SW 1271 (cell line): Measurements from ENCODE around the gene PHKA2.
A peak's percentile ranks its signal among the peaks of the same experiment; 100 is the strongest.

Source experiments
- DNase-seq, 2 experiments: peaks; one replicate each; lab custom pipeline; 2025; lab: John Stamatoyannopoulos, UW

The PHKA2 gene

GRCh38 chrX:18888281-18888680, 95.6 kb downstream of the PHKA2 start:
- no peak for DNase-seq

DNA sequence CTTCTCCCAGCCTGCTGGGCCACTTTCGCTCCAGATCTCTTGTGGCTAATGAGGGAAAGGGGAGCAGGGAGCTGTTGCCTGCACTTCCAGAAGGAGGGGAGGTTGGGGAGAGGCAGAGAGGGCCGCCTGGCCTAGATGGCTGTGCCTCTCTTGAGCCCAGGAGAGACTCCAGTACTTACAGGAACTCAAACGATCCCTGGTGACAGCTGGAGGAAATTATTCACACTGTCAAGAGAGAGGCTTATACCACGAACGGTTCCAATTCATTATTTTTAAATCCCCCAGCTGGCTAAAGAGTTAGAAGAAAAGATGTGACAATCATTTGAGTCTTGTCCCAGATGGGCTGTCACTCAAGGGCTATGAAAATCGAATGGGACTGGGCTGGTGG, 96.1 kb downstream of the PHKA2 start:
- DNase-seq, result no peak

DNA sequence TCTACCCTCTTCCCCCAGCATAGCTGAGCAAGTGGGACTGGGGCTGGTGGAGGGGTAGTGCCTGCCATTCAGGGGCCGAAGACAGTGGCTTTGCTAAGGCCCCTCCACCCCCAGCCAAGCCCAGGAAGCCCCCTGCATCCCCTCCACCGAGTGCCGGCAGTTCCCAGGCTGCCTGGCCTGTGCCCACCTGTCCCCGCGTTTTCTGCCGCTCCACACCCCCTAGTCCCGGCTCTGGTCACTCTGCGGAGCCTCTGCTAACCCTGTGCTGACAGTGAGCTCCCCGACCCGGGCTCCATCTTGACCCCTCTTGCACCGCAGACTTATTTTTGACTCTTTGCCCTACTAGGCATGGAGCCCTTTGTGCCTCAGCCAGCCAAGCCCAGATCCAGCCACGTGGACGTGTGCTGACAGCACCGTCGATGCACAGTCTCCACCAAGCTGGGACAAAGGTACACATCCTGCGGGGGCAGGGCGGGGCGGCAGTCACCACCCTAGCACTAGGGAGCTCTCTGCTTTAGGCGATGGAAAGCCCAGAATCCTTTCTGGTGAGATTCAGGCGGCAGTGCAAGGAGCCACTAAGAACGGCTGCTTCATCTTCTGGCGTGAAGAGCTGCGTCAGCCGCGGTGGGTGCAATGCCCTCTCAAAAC, 96.6 kb downstream of the PHKA2 start:
- no peak for DNase-seq

DNA sequence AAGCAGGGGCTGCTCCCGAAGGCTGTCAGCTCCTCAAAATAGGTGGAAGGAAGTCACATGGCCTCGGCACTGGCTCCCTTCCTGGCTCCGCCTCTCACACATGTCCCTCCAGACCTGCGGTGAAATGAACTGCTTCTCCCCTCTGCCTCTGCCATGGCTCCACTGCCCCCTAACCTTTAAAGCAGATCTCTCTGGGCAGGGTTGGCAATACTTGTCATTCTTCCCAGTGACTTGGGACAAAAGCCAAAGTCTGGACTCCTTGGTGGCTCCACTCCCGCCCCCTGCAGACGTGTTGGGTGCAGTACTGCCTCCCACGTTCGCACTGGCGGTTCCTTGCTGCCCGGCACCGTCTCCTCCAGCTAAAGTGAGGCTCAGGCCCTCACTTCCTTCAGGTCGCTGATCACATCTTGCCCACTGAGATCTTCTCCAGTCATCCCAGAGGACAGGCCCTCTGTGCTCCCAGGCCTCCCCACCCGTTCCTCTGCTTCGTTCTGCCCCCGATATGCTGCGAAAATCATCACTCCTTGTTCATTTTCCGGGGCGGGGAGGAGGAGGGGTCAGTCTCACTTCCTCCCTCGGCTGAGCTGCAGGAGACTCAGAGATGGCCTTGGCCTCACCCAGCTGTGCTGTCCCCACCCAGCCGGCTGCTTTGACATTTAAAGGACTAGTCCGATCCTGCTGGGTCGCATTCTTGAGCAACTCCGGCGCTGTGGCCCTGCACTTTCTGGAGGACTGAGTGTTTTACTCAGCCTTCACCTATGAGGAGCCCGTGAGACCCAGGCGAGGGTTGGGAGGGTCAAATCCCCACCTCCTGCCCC, 97.4 kb downstream of the PHKA2 start:
- DNase-seq, result no peak

- no peak for DNase-seq
Observed at GRCh38 chrX:18886005-18886343, 97.9 kb downstream of the PHKA2 start.

- DNase-seq, result no peak
Observed at GRCh38 chrX:18885328-18886004, 98.4 kb downstream of the PHKA2 start.

DNA sequence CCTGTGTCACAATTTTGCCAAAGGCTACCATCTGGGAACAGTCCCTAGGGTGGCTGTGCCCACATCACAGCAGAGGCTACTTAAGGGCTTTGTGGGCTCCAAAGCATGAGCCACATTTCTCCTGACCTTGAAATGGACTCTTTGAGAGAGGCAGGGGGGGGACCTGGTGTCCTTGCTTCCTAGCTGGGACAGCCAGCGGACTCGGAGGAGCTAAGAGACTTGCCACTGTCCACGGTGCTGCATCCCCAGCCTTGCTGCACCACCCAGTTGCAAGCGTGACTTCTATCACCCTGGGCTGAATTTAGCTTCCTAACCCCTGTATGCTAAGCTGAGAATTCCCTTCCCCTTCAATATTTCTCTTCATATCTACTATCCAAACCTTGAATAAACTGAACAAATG, 99.0 kb downstream of the PHKA2 start:
- DNase-seq, result no peak

DNA sequence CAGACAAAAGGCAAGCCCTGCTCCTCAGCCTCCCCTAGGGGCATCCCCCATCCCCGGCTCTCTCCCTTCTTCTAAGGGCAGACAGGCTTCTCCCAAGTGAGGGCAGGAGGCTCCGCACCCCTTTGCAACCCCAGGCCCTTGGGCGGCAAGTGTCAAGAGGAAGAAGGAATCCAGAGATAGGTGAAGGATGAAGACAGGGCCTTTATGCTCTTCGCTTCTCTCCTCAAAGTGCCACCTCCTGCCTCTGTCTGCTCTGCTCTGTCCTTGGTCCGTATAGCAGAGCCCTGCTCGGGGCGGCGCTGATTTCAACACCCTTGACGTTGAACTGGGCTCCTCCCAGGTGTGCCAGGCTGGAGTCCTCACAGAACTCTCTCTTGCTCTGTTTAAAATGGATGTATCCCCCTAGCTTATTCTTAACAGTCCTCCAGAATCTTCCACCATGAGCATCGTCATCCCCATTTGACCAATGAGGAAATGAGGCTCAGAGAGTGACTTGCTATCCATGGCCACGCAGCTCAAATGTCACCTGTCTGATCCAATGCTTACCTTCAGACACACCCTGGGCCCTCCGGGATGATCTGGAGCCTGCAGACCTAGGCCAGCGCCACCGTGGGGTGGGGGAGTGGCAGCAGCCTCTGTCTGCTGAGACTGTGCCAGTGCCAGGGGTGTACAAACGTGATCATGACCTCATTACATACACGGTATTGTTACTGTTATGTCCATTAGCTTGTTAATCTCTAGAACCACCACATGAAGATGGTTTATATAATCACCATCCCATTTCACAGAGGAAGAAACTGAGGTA, 99.8 kb downstream of the PHKA2 start:
- no peak for DNase-seq

GRCh38 chrX:18883234-18883960, 100.5 kb downstream of the PHKA2 start:
- DNase-seq, result no peak

GRCh38 chrX:18879144-18879543, 104.8 kb downstream of the PHKA2 start:
- DNase-seq, result no peak

- no peak for DNase-seq
Observed at GRCh38 chrX:18877469-18877868, 106.4 kb downstream of the PHKA2 start.

DNA sequence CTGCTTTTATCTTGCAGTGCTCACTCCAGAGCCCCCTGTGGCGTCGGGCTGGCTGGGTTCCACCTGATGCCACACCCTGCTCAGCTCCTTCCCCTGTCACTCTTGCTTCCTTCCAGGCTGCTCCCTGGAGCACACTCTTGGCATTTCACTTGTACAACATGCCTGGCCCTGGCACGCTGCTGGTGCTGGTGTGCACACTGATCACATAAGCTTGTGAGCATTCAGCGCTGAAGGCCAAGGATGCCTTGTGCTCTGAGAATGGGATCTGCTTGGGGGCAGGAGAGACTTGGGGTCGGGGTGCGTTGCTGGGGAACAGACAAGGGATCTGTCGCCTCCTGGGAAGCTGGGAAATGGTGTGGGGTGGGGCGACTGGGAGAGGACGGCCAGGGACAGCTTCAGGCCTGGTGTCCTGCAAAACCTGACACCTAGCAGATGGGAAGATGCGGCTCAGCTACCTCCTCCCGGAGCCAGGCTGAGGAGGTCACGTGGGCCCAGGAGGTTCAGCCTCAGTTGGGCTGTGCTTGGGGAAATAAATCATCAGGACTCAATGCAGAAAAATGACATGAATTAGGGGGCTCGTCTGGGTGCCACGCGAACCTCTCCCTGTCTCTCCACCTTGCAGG, 108.5 kb downstream of the PHKA2 start:
- no peak for DNase-seq

DNA sequence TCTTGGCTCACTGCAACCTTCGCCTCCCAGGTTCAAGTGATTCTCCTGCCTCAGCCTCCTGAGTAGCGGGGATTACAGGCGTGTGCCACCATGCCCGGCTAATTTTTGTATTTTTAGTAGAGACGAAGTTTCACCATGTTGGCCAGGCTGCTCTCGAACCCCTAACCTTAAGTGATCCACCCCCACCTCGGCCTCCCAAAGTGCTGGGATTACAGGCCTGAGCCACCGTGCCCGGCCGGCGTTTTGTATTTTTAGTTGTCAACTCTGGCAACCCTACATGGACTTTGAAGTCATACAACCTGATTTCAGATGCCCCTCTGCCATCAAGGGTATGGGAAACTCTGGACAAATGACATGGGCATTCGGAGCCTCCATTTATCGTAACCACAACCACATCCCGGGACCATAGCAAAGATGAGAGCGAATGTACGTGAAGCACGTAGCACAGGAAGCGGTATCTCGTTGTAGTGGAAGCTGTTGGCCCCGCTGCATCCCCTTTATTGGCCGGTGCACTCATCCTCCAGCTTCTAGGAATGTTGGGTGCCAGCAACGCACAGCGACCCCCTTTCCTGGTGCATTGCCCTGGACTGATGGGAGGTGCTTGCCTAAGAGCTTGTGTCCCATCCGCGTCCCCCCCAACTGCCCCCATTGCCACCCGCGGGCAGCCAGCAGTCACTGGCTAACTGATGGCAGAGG, 109.2 kb downstream of the PHKA2 start:
- DNase-seq, result no peak

GRCh38 chrX:18873836-18874235, 110.1 kb downstream of the PHKA2 start:
- DNase-seq, result no peak

DNA sequence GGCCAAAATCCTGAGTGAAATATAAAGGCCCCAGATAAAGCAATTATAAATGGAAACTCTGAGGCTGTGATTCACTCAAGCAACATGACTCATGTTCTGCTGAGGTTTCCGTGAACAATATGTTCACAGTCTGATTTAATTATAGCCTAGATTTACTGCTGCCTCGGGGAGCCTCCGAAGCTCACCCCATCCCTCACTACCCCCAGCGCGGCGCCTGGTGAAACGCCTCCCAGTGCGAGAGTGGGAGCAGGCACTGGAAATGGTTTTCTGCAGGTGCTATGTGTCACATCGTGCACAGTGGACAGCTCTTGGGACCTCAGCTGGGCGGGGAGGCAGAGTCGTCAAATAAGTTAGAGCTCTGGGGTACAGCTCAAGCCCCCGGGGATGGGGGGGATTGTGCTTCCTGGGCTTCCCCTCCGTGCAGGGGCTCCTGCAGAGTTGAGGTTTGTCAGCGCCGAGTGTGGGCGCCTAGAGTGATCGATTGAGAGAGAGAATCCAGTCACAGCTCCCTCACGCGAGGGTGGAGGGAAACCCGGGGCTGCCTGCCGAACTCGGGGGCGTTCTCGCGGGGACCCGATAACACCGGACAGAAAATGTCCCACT, 110.6 kb downstream of the PHKA2 start:
- DNase-seq, result peak in 1 of 2 experiments; percentile 0

GRCh38 chrX:18872621-18873020, 111.3 kb downstream of the PHKA2 start:
- no peak for DNase-seq

DNA sequence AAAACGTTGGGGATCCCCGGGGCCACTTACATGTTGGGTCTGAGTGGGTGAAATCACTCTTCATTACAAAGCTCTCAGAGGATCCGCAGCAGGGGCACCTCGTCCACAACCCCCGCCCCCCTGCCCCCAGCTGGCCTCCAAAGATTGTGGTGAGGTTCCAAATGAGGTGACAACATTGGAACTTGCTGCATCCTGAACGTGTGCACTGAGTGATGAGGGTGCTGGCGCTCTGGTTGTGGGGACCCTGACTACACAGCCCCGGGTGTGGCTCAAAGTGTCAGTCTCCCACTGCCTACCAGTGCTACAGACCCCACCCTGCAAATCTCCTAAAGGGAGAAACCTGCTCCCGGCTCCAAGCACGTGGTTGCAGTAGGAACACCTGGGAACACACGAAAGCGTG, 111.9 kb downstream of the PHKA2 start:
- DNase-seq, result no peak

DNA sequence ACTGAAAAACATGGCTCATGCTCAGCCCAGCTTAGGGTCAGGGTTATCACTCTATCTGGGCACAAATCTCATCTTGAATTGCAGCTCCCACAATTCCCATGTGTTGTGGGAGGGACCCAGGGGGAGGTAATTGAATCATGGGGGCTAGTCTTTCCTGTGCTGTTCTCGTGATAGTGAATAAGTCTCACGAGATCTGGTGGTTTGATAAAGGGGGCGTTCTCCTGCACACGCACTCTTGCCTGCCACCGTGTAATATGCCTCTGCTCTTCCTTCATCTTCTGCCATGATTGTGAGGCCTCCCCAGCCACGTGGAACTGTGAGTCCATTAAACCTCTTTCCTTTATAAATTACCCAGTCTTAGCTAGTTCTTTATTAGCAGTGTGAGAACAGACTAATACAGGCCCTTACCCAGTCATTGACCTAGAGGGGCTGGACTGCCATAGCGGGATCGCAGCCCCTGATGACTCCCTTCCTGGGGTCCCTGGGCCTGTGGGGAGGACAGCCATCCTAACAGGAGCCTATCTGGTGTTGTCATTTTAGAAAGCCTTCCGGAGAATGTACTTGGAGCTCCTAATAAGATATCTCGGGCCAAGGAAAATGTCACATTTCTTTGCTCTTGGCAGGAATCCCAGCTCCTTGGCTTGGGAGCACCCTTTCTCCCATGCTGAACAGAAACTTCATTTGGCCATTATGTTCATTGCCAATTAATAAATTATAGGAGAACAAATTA, 112.6 kb downstream of the PHKA2 start:
- DNase-seq, result no peak

DNA sequence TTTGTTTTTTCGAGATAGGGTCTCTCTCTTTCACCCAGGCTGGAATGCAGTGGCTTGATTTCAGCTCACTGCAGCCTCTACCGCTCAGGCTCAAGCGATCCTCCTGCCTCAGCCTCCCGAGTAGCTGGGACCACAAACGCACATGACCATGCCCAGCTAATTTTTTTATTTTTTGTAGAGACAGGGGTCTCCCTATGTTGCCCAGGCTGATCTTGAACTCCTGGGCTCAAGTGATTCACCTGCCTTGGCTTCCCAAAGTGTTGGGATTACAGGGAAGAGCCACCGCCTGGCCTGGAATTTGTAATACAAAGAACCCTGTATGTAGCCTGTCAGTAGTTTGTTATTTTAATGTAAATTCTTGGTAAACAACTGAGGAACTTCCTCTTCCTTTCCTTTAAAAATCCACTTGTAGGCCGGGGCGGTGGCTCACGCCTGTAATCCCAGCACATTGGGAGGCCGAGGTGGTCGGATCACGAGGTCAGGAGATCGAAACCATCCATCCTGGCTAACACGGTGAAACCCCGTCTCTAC, 119.5 kb downstream of the PHKA2 start:
- no peak for DNase-seq
